Germinal center (tissue), 1 donor: ENCODE results near the gene SUGP2.
A peak's percentile ranks its signal among the peaks of the same experiment; 100 is the strongest.

Experiments used
- DNase-seq: peaks from one replicate; pipeline ENCODE4 v3.0.0; 2012; ENCODE audit warnings: mixed read lengths, low spot score

SUGP2 gene

GRCh38 chr19:19033426-19034203, at the start of gene SUGP2, which contains the start of gene ARMC6:
Gene SUGP2 (minus strand): TSS chr19:19033517. CDS start chr19:19031071, 2,446 bp downstream.
Gene ARMC6 (plus strand): TSS chr19:19033603. CDS start chr19:19034210, 607 bp downstream.
- peak; percentile 99 for DNase-seq

DNA sequence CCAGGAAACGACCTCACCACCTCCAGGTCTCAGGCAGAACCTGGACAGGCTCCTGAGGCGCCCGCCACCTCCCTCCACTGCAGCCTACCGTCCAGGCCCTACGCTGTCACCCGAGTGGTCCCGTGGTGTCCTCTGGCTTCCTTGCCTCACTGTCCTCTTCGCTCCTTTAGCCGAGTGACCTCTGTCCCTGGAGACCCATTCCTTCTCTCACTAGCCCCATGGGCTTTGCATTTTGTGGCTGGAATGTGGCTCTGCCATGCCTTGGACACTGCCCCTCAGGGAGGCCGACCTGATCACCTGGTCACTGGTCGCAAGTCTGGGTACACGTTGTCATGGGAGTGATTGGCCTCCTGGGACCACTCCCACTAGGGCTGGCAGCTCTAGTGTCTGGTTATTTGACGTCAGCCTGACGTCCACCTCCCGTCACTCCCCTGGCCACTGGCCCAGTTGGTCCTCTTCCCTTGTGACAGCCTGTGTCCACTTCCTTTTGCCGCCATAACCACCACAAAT, 48.4 kb upstream of the SUGP2 start:
- DNase-seq: no peak

- no peak for DNase-seq
These were observed 46.3 kb upstream of the SUGP2 start for GRCh38 chr19:19079571-19079970.

GRCh38 chr19:19078801-19079200, 45.5 kb upstream of the SUGP2 start:
- no peak for DNase-seq

- DNase-seq: no peak
These were observed 43.8 kb upstream of the SUGP2 start for GRCh38 chr19:19077103-19077502.

- DNase-seq: no peak
These were observed 43.2 kb upstream of the SUGP2 start for GRCh38 chr19:19076476-19076875.

DNA sequence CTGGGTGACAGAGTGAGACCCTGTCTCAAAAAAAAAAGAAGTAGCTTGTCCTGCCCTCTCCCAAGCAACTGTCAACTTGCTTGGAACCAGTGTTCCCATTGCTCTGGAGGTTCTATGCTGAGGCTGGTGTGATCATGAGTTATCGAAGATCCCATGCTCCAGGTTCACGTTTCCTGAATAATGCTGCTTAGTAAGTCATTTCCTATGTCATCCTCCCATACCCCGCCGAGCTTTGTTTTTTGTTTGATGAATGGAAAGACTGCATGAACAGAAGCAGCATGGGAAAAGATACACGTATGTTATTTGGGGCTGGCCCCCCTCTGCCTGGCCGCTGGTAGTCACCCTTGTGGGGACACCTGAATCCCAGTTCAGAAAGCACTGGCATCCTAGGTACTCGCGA, 41.8 kb upstream of the SUGP2 start:
- no peak for DNase-seq

DNA sequence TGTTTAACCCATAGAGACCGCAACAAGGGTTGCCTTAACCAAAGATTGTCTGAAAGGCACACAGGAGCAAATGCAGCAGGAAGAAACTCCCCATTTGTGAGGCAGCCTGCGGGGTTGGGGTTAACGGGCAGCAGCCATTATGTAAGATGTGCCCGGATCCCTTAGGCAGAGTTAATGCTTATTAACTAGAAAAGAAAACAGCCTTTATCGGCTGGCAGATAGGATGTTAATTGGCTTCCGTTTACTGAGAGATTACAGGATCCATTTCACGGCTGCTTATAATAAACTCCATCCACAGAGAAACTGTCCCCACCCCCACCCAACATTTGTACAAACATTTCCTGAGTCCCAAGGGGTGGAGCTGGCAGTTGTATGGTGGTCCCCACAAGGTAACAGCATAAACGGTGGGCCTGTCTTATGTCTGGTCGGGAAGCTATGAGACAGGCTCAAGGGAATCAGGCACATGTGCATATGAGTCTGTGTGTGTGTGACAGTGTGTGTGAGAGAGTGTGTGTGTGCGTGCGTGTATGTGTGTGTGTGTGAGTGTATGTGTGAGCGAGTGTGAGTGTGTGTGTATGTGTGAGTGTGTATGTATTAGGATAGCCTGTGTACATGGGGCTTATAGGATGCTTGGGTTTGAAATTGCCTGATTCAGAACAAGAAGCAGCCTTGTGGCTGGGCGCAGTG, 41.0 kb upstream of the SUGP2 start:
- no peak for DNase-seq

GRCh38 chr19:19071897-19072296, 38.6 kb upstream of the SUGP2 start:
- no peak for DNase-seq

- peak; percentile 45 for DNase-seq
These were observed 35.6 kb upstream of the SUGP2 start for GRCh38 chr19:19068659-19069654.

- peak; percentile 15 for DNase-seq
These were observed 34.2 kb upstream of the SUGP2 start for GRCh38 chr19:19067276-19068072.

DNA sequence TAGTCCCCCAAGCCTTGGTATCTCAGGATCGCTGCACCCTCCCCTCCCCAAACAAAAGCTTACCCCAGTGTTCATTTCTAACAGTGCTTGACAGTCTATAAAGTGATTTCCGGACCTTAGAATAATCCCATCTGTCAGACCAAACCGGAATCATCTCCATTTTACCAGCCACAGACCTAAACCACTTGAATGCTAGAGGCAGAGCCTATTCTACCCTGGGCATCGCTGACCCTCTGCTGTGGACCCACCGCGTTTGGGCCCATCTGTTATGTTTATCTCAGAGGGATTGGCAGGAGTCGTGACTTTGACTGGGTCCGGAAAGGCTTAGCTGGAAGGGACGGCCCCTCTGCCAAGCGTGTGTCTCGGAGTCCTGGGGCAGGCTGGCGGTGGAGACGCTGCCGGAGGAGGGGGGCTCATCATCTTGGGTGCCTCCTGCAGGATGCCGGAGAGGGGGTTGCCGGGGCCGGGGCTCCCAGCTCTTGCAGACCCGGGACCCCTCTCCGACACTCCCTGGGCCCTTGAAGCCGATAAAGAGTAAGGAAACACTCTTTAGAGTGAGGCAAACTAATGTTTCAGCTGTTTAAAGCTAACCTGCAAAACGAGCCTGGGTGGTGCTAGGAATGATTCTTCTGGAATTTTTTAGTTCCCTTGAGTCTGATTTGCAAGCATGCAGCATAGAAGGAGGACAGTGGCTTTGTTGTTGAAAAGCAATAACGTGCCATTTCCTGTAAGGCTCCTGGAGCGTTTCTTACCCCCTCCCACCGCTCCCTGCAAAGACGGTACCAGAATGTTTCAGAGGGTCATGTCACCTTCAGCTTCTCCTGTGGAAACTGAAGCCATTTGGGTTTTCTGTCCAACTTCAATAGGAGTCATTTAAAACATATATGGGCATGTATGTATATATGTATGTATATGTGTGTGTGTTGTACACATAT, 31.8 kb upstream of the SUGP2 start:
- DNase-seq: peak; percentile 51

DNA sequence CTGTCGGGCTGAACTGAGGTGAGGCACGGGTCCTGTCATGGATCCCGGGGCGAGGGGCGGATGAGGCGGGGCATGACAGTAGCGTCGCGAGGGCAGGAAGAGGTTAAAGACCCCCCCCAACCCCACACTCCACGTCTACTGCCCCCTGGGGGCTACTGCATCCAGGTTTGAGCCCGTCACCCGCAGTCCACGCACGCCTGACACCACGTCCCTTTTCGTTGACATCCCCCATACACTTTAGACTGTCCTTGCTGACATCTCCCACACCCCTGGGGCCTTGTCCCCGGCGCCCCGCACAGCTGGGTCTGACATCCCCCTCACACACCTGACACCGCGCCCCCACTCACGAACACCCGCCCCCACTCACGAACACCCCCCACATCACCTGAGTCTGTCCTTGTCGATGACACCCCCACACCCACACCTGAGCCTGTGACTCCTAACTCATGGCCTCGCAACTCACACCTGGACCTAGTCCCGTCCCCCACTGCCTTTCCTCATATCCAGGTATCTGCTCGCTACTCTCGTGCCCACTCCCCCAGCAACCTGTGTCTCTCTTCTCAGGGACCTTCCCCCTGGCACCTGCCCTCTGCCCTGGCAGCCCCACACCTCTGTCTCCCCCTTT, 30.9 kb upstream of the SUGP2 start:
- DNase-seq: no peak

DNA sequence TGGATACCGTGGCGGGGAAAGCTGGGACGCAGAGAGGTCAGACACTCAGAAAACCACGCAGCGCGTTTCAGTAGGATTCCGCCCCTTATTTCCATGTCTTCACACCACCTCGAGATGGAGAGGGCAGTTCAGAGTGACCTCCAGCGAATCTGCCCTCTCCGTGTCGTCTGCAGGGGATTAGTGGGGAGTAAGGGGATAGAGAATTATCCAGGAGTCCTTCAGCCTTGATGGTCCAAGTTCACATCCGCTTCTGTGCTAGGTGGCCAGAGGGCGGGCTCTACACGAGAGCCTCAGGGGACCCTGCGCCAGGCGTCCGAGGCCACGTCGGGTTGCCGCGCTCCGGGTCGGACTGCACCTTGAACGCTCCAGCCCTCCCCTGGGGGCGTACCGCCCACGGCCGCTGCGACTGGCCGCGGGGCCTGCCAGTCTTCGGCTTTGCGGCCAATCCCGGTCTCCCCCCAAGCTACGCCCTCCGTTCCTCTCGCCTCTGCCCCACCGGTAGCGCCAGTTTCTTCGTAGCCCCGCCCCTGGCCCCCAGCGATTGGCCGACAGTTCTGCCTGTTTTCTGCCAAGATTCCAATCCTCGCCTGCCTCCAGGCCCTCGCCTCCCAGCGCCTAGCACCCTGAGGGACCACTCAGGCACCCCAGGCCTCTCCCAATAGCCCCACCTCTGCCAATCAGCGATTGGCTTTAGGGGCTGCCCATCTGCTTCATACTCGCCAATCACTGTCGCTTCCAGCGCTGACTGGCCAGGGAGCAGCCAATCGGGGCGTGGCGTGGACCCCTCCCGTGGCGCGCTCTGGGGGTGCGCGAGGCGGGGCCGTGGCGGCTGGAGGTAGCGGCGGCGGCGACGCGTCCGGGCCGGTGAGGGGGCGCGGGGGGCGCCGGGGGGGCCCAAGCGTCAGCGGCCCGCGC, 30.1 kb upstream of the SUGP2 start, which contains the start of gene SLC25A42:
SLC25A42 (plus strand) TSS at position 812 of the 915 bp plus-strand sequence. CDS start 32,131 bp downstream, outside the sequence.
- peak; percentile 100 for DNase-seq

DNA sequence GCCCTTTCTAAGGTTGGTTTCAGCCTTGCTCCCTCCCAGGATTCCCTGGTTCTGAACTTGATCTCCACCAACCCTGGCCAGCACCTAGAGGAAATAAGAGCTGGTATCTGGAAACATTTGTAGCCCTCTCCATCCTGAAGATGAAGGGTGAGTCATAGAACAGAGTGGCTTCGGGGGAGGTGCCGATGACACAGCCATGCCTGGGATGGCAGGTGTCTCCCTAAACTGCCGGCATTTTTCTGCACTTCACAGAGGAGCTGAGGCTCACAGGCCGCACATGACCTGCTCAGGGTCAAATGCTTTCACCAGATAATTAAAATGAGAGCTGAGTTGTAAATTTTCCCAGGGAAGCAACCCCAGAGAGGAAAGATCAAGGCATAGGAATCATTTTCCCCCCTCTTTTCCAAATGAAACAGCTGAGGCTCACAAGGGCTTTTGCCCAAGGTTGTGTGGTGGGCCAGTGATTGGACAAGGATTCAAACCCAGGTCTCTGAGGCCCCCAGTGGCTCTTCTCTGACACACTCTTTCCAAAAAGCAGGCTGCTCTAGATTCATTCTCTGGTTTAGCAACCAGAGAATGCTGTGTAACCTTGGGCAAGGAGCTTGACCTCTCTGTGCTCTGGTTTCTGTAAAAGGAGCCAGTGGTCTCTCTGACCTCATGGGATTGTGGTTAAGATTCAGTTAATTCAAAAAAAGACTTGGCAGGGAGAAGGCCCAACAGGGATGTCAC, 29.3 kb upstream of the SUGP2 start:
- no peak for DNase-seq

DNA sequence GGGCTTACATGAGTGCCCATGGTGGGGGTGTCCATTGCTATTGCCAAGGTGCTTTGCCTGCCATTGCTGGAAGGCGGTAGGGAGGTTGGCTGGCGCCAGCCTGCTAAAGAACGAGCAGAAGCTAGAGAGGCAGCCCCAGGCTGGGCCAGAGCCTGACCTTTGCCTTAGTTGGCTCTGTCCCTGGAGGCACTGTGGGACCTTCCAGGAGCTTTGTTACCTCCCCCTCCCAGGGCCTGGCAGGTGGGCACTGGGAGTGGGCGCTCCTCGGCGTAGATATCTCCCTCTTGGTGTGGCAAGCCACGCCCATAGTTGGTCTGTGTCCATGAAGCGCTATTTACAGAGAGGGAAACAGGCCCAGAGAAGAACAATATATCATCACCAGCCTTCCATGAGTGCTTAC, 28.2 kb upstream of the SUGP2 start:
- no peak for DNase-seq

- no peak for DNase-seq
These were observed 26.7 kb upstream of the SUGP2 start for GRCh38 chr19:19059837-19060611.
